HEK293T (cell line): ENCODE data around the gene GKN1.

ENCODE experiments used
- ARNT ChIP-seq: fragments of 450-650 bp; IDR thresholded peaks from 2 replicates; pipeline ENCODE4 v1.6.1; 2017; ENCODE audit warnings: mild to moderate bottlenecking
- BHLHE40 ChIP-seq: fragments of 450-650 bp; IDR thresholded peaks from 2 replicates; pipeline ENCODE4 v1.6.1; 2016; ENCODE audit warnings: mild to moderate bottlenecking, moderate library complexity, borderline replicate concordance
- FOXM1 ChIP-seq: fragments of 450-650 bp; IDR thresholded peaks from 2 replicates; pipeline ENCODE4 v1.6.1; 2017; ENCODE audit warnings: mild to moderate bottlenecking, borderline replicate concordance
- LEF1 ChIP-seq: fragments of 450-650 bp; IDR thresholded peaks from 2 replicates; pipeline ENCODE4 v1.6.1; 2017; ENCODE audit warnings: mild to moderate bottlenecking, borderline replicate concordance
- NFRKB ChIP-seq: fragments of 450-650 bp; IDR thresholded peaks from 2 replicates; pipeline ENCODE4 v1.6.1; 2016; ENCODE audit warnings: mild to moderate bottlenecking, moderate library complexity
- SP1 ChIP-seq: fragments of 450-650 bp; IDR thresholded peaks from 2 replicates; pipeline ENCODE4 v1.6.1; 2017
- SUZ12 ChIP-seq: fragments of 450-650 bp; IDR thresholded peaks from 2 replicates; pipeline ENCODE4 v1.6.1; 2016; ENCODE audit warnings: mild to moderate bottlenecking
- TARDBP ChIP-seq: fragments of 450-650 bp; IDR thresholded peaks from 2 replicates; pipeline ENCODE4 v1.6.1; 2016
- TF ChIP-seq, protein P1 (sequence below): fragments of 450-650 bp; IDR thresholded peaks from 2 replicates; pipeline ENCODE4 v1.6.1; 2016

DNA sequence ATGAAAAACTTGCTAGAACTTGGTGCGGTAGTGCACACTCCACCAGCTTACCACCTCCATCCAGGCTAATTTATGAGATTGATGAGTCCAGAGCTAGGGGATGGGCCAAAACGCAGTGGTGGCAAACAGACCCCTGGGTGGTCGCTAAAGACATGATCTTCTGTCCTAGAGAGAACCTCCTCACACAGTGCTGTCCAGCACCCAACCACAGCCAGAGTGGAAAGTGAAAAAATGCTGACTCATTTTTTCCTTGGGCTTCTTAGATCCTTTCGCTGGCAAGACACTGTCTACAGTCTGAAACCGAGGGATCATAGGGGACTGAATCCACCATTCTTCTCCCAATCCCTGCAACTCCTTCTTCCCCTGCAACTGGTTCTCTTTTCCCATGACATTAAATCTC is 42.6 kb downstream of the GKN1 start:
- TF ChIP-seq SUZ12 (no peak), TARDBP (no peak), NFRKB (no peak), ARNT (no peak), SP1 (no peak), BHLHE40 (no peak), FOXM1 (no peak), LEF1 (no peak)
- TF ChIP-seq, protein P1, sequence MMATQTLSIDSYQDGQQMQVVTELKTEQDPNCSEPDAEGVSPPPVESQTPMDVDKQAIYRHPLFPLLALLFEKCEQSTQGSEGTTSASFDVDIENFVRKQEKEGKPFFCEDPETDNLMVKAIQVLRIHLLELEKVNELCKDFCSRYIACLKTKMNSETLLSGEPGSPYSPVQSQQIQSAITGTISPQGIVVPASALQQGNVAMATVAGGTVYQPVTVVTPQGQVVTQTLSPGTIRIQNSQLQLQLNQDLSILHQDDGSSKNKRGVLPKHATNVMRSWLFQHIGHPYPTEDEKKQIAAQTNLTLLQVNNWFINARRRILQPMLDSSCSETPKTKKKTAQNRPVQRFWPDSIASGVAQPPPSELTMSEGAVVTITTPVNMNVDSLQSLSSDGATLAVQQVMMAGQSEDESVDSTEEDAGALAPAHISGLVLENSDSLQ, result no peak
